Osteocyte (in vitro differentiated cells): ENCODE measurements around the gene ACAN. TPM values are rescaled to one million over a fixed set of nuclear protein-coding genes. Genes with fewer than 3 reads are reported as not detected.

ENCODE experiments used
- DNase-seq: peaks from one replicate; pipeline ENCODE4 v3.0.0; 2021; ENCODE audit warnings: mixed read lengths; ENCODE audit not compliant: unreplicated experiment; ENCODE audit errors: extremely low spot score
- H3K27ac Mint-ChIP-seq: one replicate; pipeline ENCODE4 v1.8.0; 2021; ENCODE audit warnings: mild to moderate bottlenecking, mixed read lengths; ENCODE audit not compliant: unreplicated experiment
- H3K27me3 Mint-ChIP-seq: one replicate; pipeline ENCODE4 v1.8.0; 2021; ENCODE audit warnings: mixed read lengths; ENCODE audit not compliant: unreplicated experiment
- H3K36me3 Mint-ChIP-seq: one replicate; pipeline ENCODE4 v1.8.0; 2021; ENCODE audit warnings: mixed read lengths; ENCODE audit not compliant: unreplicated experiment
- H3K4me1 Mint-ChIP-seq: one replicate; pipeline ENCODE4 v1.8.0; 2021; ENCODE audit warnings: mixed read lengths; ENCODE audit not compliant: unreplicated experiment
- H3K4me3 Mint-ChIP-seq: one replicate; pipeline ENCODE4 v1.8.0; 2021; ENCODE audit warnings: mild to moderate bottlenecking, moderate library complexity, mixed read lengths; ENCODE audit not compliant: unreplicated experiment
- H3K9me3 Mint-ChIP-seq: one replicate; pipeline ENCODE4 v1.8.0; 2021; ENCODE audit warnings: mixed read lengths; ENCODE audit not compliant: unreplicated experiment
- total RNA-seq: library from RNA; stranded (reverse); gene quantifications from 2 replicates; pipeline ENCODE4 v1.2.1, GENCODE V29; 2021
- TF ChIP-seq, protein P1 (sequence below): fragments of 200-600 bp; sonication (generic); IDR thresholded peaks from 2 replicates; pipeline ENCODE4 v1.5.0; 2021; ENCODE audit warnings: antibody characterized with exemption, mild to moderate bottlenecking, moderate library complexity

ACAN gene
- total RNA-seq, 1 donor from 2014 or later = 11.6 TPM

DNA sequence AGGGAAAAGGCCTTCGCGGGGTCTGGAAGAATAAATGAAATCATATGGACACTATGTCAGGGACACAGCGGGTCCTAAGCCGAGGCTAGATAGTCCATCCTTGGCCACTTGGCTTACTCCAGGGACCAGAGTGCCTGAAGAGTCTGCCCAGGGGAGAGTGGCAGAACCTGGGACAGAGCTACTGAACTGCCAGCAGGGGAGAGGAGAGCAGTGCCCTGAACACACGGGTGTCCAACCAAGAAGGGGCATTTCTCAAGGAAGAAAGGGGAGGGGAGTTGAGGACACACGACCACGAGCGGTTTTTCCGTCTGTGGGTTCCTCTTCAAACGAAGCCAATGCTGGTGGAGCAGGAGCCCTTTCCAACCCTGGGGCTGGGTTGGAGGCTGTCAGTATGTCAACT is 1.0 kb downstream of the ACAN start:
- H3K4me3 Mint-ChIP-seq = peak overlapping the region; percentile 64
- no peak overlapping the region for H3K27ac Mint-ChIP-seq
- DNase-seq = no peak
- peaks cover 9% of the 10 kb centered on the region for H3K4me1 Mint-ChIP-seq
- TF ChIP-seq, protein P1, sequence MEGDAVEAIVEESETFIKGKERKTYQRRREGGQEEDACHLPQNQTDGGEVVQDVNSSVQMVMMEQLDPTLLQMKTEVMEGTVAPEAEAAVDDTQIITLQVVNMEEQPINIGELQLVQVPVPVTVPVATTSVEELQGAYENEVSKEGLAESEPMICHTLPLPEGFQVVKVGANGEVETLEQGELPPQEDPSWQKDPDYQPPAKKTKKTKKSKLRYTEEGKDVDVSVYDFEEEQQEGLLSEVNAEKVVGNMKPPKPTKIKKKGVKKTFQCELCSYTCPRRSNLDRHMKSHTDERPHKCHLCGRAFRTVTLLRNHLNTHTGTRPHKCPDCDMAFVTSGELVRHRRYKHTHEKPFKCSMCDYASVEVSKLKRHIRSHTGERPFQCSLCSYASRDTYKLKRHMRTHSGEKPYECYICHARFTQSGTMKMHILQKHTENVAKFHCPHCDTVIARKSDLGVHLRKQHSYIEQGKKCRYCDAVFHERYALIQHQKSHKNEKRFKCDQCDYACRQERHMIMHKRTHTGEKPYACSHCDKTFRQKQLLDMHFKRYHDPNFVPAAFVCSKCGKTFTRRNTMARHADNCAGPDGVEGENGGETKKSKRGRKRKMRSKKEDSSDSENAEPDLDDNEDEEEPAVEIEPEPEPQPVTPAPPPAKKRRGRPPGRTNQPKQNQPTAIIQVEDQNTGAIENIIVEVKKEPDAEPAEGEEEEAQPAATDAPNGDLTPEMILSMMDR = no peak
- no peaks in the 10 kb centered on the region for H3K36me3 Mint-ChIP-seq
- H3K27me3 Mint-ChIP-seq = peaks cover 47% of the 10 kb centered on the region
- no peaks in the 10 kb centered on the region for H3K9me3 Mint-ChIP-seq

DNA sequence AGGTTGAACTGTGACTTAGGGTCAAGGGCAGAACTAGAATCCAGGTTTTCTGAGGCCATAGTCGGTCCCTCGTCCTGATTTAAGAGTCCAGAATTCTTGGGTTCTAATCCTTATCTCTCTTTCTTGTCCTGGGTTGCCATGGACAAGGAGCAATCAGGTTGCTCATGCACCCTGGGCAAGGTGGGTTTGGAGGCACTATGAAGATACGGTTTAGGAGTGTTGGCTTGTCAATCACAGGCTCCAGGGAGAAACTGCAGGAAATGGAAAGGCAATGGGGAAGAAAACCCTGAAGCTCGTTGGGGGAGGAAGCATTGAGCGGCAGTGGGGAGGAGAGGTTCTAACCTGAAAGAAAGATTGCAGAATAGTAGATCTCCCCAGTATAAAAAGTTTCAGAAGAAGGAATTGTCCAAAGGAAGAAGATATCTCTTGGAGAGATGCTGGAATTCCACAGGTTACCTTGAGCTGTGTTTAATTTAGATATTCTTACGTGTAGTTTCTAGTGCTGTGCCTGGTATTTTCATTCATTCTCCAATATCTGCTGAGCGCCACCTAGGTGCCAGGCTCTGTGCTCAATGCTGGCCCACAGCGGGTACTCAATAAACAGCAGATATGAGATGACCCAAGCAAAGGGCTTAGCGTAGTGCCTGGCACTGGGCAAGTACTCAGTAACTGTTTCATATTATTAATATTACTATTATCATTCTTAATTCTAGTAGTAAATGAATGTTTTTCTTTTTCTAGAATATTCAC is 2.0 kb downstream of the ACAN start:
- Mint-ChIP-seq H3K4me3 (no peak overlapping the region), H3K27ac (no peak overlapping the region), H3K36me3 (no peaks in the 10 kb centered on the region), H3K9me3 (no peaks in the 10 kb centered on the region), H3K27me3 (peaks cover 45% of the 10 kb centered on the region), H3K4me1 (peaks cover 9% of the 10 kb centered on the region)
- TF ChIP-seq, protein P1 = no peak
- DNase-seq = no peak

DNA sequence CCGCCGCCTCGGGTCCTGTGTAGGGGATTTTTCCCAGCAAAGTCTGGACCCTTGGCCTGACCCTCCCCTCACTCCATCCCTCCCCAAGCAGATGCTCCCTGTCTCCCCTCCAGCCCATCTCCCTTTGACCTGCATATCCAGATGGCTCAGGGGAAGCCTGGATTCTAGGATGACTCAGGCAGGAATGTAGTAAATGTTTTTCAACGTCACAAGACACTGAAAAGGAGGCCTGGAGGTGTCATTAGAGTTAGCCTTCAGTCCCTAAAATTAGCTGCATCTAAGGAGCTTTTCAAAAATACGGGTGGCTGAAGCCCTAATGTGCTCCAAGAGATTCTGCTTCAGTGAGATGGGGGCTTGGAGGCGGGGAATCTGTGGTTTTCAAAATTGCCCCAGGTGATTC is 7.2 kb downstream of the ACAN start:
- Mint-ChIP-seq H3K27ac (peak overlapping the region; percentile 31), H3K4me3 (no peak overlapping the region), H3K4me1 (peaks cover 7% of the 10 kb centered on the region), H3K36me3 (no peaks in the 10 kb centered on the region), H3K9me3 (no peaks in the 10 kb centered on the region), H3K27me3 (peaks cover 7% of the 10 kb centered on the region)
- TF ChIP-seq, protein P1 = no peak
- no peak for DNase-seq

DNA sequence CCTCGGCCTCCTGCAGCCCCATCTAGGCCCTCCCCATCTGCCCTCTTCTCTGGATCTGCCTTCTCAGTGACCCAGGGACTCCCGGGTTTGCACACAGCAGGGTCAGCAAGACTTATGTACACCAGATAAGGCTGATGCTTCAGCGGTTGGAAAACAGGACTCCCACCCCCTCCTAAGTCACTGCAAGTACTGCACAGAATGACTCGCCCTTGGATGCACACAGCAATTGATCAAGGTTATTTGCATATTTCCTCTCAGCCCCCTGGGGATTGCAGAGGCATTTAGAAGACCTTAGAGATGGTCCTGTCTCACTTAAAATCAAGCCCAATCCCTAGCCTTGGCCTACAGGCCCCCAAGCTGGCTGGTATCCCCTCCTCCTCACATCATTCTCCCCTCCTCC is 8.9 kb downstream of the ACAN start:
- Mint-ChIP-seq H3K4me1 (peaks cover 7% of the 10 kb centered on the region), H3K9me3 (no peaks in the 10 kb centered on the region), H3K4me3 (no peak overlapping the region), H3K27ac (no peak overlapping the region), H3K36me3 (no peaks in the 10 kb centered on the region), H3K27me3 (peaks cover 3% of the 10 kb centered on the region)
- TF ChIP-seq, protein P1 = no peak
- no peak for DNase-seq

DNA sequence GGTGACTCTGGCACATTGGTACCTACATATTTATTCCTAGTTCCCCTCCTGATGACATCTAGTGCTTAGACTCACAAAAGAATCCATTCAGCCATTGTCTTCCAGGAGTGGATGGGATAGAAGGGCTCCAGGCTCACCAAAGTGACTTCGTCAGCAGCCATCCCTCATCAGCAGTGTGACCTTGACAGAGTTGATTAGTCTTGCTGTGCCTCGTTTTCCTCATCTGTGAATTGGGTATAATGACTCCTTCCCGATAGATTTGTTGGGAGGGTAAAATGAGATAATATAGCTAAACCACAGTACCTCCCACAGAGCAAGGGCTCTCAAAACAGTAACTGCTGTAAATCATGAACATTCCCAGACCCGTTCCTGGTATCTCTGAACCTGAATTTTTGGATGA is 10.7 kb downstream of the ACAN start:
- Mint-ChIP-seq H3K9me3 (no peaks in the 10 kb centered on the region), H3K4me3 (no peak overlapping the region), H3K27ac (no peak overlapping the region), H3K27me3 (peaks cover 12% of the 10 kb centered on the region), H3K4me1 (peaks cover 7% of the 10 kb centered on the region), H3K36me3 (no peaks in the 10 kb centered on the region)
- DNase-seq = no peak
- TF ChIP-seq, protein P1 = no peak
